ENCODE measurements around the gene IFNL3. TPM values are rescaled to one million over a fixed set of nuclear protein-coding genes. Genes with fewer than 3 reads are reported as not detected.
"Not testable (repeated sequence)": the region's sequence is repeated elsewhere in the genome, so short reads cannot be mapped to it uniquely, and the experiment has no call there.

Gene IFNL3
- not detected in 3 replicates for polyA plus RNA-seq
- polyA plus RNA-seq (2011; ENCODE audit: low read depth) = not detected
- not detected in 2 replicates for polyA plus RNA-seq (2011; cell fraction: cytosol; rRNA removed)
- polyA plus RNA-seq (2011; cell fraction: nucleus; rRNA removed) = not detected in 2 replicates
- not detected in 2 replicates for polyA plus RNA-seq (2012; ENCODE audit: low replicate concordance)
- polyA minus RNA-seq = not detected in 3 replicates
- polyA minus RNA-seq (2011; cell fraction: cytosol; rRNA and poly(A)+ RNA removed) = not detected
- not detected in 2 replicates for polyA minus RNA-seq (2011; cell fraction: nucleus; rRNA and poly(A)+ RNA removed)

- H3K9me1 ChIP-seq (ENCODE audit: control insufficient read depth, extremely low read depth, insufficient read depth, low read length); H3K79me2 ChIP-seq (ENCODE audit: control insufficient read depth, insufficient read depth, low read length); FAIRE-seq; H2AFZ ChIP-seq (ENCODE audit: control insufficient read depth, low read length); H3K4me1 ChIP-seq (ENCODE audit: control insufficient read depth, extremely low read depth, insufficient read depth, low read length); DNase-seq (ENCODE audit: low read depth, low spot score); H3K4me2 ChIP-seq (ENCODE audit: control insufficient read depth, extremely low read depth, insufficient read depth, low read depth, low read length); H3K36me3 ChIP-seq (ENCODE audit: control insufficient read depth in 2 of 2, extremely low read depth in 1 of 2, insufficient read depth in 2 of 2, low read length in 2 of 2); H3K9ac ChIP-seq (ENCODE audit: control insufficient read depth, extremely low read depth, insufficient read depth, low read length); H4K20me1 ChIP-seq (ENCODE audit: control insufficient read depth, extremely low read depth, insufficient read depth, low read length); H3K9me3 ChIP-seq (ENCODE audit: control insufficient read depth, low read depth, low read length); H3K27ac ChIP-seq (ENCODE audit: control insufficient read depth, insufficient read depth, low read length); H3K4me3 ChIP-seq (ENCODE audit: control insufficient read depth in 2 of 3, extremely low read depth in 1 of 3, insufficient read depth in 2 of 3, low read depth in 1 of 3, low read length in 3 of 3); dilution Hi-C loops (cut with MboI; ENCODE audit: extremely low pct_ligation_motif_present, low sequenced_read_pairs): not testable (repeated sequence)
- H3K27me3 ChIP-seq (ENCODE audit: control insufficient read depth, extremely low read depth, insufficient read depth, low read length) = peaks cover 24% of the 10 kb centered on the region
These were observed at the start of gene IFNL3 for GRCh38 chr19:39244410-39245100. TSS of gene IFNL3 (minus strand) at chr19:39245006. CDS start at chr19:39244967, 39 bp downstream.

GRCh38 chr19:39293394-39293793, 48.6 kb upstream of the IFNL3 start:
- Histone ChIP-seq H4K20me1 (ENCODE audit: control insufficient read depth, extremely low read depth, insufficient read depth, low read length) (no peaks in the 10 kb centered on the region), H3K36me3 (ENCODE audit: control insufficient read depth in 2 of 2, extremely low read depth in 1 of 2, insufficient read depth in 2 of 2, low read length in 2 of 2) (no peaks in the 10 kb centered on the region), H3K9ac (ENCODE audit: control insufficient read depth, extremely low read depth, insufficient read depth, low read length) (no peak overlapping the region), H3K9me3 (ENCODE audit: control insufficient read depth, low read depth, low read length) (no peaks in the 10 kb centered on the region), H3K79me2 (ENCODE audit: control insufficient read depth, insufficient read depth, low read length) (no peaks in the 10 kb centered on the region), H3K4me1 (ENCODE audit: control insufficient read depth, extremely low read depth, insufficient read depth, low read length) (no peaks in the 10 kb centered on the region), H3K27ac (ENCODE audit: control insufficient read depth, insufficient read depth, low read length) (no peak overlapping the region), H3K27me3 (ENCODE audit: control insufficient read depth, extremely low read depth, insufficient read depth, low read length) (peaks cover 3% of the 10 kb centered on the region), H2AFZ (ENCODE audit: control insufficient read depth, low read length) (no peak overlapping the region), H3K9me1 (ENCODE audit: control insufficient read depth, extremely low read depth, insufficient read depth, low read length) (no peaks in the 10 kb centered on the region), H3K4me2 (ENCODE audit: control insufficient read depth, extremely low read depth, insufficient read depth, low read depth, low read length) (no peak overlapping the region), H3K4me3 (ENCODE audit: control insufficient read depth in 2 of 3, extremely low read depth in 1 of 3, insufficient read depth in 2 of 3, low read depth in 1 of 3, low read length in 3 of 3) (no peak overlapping the region)
- dilution Hi-C loops (cut with MboI; ENCODE audit: extremely low pct_ligation_motif_present, low sequenced_read_pairs) = no loop called here
- FAIRE-seq (no peak), DNase-seq (ENCODE audit: low read depth, low spot score) (no peak)
- no peak for TF ChIP-seq CTCF (optimal IDR thresholded peaks at IDR 0.05 in 1 of 3, IDR thresholded peaks at IDR 0.05 in 1 of 3, conservative IDR thresholded peaks at IDR 0.05 in 1 of 3; ENCODE audit: extremely low read depth in 1 of 3, insufficient read depth in 2 of 3, low read length in 3 of 3)
- no peak for TF ChIP-seq EZH2 (IDR thresholded peaks at IDR 0.05; ENCODE audit: low read length)

Measured in keratinocyte (primary cell).